Activated CD8-positive, alpha-beta memory T cell treated with anti-CD3 and anti-CD28 coated beads, Interleukin-2, amount 50 U/mL, for 24 hours (primary cell): ENCODE data around the gene RNF17.
"Not testable (repeated sequence)": the region's sequence is repeated elsewhere in the genome, so short reads cannot be mapped to it uniquely, and the experiment has no call there.

Experiments used
- DNase-seq: peaks from one replicate; pipeline ENCODE4 v3.0.0-alpha.2; 2020; ENCODE audit errors: extremely low read depth

The RNF17 gene, protein sequence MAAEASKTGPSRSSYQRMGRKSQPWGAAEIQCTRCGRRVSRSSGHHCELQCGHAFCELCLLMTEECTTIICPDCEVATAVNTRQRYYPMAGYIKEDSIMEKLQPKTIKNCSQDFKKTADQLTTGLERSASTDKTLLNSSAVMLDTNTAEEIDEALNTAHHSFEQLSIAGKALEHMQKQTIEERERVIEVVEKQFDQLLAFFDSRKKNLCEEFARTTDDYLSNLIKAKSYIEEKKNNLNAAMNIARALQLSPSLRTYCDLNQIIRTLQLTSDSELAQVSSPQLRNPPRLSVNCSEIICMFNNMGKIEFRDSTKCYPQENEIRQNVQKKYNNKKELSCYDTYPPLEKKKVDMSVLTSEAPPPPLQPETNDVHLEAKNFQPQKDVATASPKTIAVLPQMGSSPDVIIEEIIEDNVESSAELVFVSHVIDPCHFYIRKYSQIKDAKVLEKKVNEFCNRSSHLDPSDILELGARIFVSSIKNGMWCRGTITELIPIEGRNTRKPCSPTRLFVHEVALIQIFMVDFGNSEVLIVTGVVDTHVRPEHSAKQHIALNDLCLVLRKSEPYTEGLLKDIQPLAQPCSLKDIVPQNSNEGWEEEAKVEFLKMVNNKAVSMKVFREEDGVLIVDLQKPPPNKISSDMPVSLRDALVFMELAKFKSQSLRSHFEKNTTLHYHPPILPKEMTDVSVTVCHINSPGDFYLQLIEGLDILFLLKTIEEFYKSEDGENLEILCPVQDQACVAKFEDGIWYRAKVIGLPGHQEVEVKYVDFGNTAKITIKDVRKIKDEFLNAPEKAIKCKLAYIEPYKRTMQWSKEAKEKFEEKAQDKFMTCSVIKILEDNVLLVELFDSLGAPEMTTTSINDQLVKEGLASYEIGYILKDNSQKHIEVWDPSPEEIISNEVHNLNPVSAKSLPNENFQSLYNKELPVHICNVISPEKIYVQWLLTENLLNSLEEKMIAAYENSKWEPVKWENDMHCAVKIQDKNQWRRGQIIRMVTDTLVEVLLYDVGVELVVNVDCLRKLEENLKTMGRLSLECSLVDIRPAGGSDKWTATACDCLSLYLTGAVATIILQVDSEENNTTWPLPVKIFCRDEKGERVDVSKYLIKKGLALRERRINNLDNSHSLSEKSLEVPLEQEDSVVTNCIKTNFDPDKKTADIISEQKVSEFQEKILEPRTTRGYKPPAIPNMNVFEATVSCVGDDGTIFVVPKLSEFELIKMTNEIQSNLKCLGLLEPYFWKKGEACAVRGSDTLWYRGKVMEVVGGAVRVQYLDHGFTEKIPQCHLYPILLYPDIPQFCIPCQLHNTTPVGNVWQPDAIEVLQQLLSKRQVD (N-terminal part only)

DNA sequence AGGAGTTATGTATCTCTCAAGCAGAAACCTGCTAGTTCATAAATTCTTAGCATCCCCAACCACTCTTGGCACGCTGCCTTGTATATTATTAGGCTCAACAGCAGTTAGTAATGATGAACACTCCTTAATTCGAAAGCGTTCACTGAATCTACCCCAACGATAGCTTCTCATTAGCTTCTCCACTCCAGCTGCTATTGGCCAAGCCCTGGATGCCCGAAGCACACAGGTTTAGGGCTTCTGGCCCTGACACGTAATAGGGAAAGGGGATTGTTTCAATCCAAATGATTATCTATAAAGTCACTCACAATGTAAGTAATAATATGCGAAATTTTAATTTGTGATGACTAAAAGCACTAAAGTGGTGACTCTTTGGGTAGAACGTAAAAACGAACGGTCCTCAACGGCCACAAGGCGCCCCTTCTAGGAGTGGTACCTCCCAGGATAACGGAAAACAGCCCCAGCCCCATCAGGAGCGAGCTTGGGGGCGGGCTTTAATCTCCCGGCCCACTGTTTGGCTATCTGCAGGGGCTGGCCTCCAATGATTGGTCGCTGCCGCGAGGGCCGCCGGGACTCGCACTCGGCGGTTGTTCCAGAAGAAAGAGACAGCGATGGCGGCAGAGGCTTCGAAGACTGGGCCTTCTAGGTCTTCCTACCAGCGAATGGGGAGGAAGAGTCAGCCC is at the start of gene RNF17:
Gene RNF17, plus strand, starts transcription at position 574 of the 680 bp plus-strand sequence. Its CDS starts 35 bp downstream, at position 609.
- no peak for DNase-seq

DNA sequence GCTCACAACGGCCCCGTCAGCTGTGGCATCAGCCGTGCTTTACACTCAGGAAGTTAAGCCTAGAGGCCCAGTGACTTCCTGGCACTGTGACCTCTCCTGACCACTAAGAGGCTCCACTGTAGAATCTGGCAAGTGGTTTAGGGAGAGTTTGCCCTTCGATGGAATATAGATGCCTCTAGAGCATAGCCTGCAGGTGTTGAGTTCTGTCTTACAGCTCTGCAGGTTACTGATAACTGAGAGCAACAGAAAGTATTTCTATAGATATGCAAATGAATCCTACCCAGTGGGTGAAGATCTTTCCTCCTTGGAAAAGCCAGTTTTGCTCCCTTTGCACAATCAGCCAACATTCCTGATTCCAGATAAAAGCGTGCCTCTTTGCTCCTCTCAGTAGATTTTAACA is 48.0 kb upstream of the RNF17 start:
- no peak for DNase-seq

DNA sequence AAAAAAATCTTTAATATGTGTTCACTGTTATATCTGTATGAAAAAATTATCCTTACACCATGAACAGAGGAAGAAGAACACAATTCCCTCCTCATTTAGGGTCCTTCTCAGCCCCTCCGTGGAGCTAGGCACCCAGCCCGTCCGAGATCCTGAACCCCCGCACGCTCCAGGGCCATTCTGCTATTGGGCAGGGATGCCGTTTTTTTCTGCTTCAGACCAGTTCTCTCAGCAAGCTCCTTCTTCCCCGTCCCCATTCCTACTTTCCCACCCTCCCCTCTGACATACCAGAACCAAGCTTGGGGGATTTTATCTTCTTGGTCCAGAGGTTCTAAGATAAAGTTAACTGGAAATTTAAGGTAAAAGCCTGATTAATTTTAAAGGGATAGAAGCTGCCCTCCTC is 47.5 kb upstream of the RNF17 start:
- DNase-seq: no peak

DNA sequence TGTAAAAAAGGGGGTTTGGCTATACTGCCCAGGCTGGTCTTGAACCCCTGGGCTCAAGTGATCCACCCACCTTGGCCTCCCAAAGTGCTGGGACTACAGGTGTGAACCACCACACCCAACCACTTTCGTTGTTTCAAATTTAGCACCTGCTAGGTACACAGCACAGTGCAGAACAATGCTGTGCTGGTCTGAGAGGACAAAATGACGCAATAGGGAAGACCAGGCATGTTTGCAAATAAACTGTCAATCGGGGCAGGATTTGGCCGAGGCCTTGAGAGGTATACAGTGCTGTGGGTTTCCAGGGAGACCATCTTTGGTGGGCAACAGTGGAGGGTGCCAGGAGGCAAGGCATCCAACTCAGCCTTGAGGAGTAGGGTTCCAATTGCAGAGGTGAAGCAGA is 46.8 kb upstream of the RNF17 start:
- DNase-seq: no peak

DNA sequence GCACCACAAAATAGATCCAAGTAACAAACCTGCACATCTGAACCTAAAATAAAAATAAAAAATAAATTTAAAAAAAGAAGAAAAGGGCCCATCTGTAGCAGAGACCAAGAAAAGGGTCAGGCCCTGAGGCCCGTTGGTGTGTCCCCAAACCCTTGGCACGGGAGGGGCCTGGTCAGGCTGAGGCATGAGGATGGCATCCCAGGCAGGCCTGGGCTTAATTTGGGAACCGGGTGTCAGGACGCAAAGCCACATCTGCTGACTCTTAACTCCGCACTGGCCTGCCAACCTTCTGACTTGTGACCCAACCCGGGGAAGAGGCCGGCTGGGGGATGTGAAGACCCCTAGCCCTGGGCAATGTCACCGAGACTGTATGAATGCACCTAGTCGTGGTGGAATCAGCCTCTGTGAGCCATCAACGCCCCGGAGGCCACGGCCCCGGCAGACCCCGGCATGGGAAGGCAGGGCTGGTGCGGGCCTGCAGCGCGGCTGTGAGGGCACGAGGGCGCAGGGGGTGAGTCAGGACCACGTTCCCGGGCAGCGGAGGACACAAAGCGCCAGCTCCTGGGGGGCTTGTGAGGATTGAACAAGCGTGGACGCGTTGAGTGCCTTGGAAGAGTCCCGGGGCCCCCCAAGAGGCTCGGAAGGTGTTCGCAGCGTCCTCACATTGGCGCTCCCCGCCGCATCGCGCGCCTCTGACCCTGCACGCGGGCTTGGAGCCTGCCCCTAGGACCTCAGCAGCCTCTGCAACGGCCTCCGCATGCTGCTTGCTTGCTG is 45.6 kb upstream of the RNF17 start:
- no peak for DNase-seq

DNA sequence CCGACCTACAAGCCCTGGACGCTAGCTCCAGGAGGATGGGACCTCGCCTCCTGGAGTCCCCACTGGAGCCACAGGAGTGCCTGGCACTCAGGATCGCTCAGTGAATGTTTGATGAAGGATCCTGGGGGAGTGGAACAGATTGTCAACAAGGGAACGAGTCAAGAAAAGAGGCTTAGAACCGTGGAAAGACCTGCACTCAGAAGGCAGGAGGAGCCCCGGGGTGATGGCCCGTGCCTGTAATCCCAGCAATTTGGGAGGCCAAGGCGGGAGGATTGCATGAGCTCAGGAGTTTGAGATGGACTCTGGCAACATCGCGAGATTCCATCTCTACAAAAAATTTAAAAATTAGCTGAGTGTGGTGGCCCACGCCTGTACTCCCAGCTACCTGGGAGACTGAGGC is 44.8 kb upstream of the RNF17 start:
- no peak for DNase-seq

DNA sequence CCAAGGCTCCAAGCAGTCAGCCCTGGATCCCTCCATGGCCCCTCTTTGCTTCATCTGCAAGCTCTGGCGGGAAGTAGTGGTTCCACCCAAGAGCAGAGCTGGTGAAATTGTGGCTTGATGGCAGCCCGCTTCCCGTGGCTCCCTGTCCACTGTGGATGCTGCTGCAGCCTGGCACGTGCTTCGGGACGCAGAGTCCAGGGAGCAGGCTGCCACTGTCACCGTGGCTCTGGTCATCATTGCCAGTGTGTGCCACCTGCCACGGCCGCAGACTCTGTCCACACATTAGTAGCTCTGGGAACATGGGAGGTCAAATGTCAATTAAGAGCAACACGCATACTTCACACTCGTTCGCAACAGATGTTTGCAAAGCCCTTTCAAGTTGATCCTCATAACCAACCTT is 40.8 kb upstream of the RNF17 start:
- DNase-seq: no peak

DNA sequence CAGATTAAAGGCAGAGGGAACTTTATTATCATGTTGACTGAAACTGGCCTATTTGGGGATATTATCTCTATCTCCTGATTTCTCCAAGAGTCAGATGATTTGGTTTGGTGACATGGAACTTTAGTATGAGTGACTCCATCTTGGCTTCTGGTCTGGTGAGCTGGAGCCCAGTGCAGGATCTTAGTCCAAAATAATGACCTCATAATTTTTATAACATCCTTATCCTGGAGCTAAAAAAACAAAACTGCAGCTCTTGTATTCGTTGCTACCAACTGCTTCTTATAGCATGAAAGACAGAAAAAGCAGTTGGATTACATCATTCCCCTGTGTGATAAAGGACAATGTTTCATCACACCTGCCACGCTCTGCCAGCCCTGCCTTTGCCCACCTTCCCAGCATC is 39.3 kb upstream of the RNF17 start:
- no peak for DNase-seq

DNA sequence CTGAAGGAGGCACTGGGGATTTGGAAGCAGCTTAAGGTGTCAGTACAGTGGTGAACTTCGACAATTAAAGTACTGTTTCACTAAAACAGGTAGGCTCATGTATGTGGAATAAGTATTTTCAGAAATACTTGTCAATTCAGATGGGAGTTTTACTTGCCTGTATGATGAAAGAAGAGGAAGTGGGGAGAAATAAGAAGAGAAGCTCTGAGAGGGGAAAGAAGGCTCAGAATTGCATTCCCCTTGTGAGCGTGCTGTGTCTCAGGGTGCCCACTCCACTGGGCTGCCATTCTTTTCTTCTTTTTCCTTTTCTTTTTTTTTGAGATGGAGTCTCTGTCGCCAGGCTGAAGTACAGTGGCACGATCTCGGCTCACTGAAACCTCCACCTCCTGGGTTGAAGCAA is 38.6 kb upstream of the RNF17 start:
- no peak for DNase-seq

DNA sequence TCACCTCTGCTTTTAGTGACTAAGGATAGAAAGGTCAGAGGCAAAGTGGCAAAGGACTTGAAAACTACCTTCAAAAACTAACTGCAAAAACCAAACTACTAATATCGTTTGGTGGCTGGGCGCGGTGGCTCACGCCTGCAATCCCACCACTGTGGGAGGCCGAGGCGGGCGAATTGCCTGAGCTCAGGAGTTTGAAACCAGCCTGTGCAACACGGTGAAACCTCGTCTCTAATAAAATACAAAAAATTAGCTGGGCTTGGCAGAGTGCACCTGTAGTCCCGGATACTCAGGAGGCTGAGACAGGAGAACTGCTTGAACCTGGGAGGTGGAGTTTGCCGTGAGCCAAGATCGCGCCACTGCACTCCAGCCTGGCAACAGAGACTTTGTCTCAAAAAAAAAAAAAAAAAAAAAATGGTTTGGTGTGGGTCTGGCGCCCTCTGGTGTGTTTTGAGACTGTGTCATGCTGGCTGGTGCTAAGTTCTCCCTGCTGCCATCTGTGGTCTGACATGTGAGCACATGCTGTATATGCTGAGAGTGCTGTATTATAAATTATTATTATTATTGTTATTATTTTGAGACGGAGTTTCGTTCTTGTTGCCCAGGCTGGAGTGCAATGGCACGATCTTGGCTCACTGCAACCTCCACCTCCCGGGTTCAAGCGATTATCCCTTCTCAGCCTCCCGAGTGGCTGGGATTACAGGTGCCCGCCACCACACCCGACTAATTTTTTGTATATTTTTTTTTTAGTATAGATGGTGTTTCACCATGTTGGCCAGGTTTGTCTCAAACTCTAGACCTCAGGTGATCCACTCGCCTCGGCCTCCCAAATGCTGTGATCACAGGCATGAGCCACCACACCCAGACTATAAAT is 36.0 kb upstream of the RNF17 start:
- DNase-seq: peak; percentile 46

DNA sequence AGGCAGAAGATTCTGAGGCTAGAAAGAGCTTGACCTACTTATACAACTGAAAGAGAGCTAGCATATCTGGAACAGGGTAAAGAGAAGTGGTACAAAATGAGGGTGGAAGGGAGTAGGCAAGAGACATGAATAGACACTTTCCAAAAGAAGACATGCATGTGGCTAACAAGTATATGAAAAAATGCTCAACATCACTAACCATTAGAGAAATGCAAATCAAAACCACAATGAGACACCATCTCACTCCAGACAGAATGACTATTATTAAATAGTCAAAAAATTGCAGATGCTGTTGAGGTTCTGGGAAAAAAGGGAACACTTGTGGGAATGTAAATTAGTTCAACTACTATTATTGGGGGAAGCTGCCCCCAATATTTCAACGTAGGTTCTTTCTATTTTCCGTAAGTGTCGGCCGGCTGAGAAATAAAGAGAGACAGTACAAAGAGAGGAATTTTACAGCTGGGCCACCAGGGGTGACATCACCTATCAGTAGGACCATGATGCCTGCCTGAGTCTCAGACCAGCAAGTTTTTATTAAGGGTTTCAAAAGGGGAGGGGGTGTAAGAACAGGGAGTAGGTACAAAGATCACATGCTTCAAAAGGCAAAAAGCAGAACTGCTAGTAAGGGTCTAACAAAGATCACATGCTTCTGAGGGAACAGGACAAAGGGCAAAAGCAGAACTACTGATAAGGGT is 32.9 kb upstream of the RNF17 start:
- not testable (repeated sequence) for DNase-seq

DNA sequence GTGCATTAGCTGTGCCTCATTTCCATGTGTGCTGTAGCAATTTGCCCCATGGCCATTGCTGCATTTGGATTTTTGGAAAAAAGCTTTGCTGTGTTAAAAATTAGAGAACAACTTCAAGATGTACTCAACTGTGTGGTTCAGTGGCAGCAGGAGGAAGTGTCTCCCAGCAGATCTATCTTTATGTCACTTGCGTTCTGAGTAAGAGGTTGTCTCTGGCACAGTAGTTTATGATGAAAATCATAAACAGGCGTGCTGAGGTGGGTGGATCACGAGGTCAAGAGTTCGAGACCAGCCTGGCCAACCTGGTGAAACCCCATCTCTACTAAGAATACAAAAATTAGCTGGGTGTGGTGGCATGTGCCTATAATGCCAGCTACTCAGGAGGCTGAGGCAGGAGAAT is 29.0 kb upstream of the RNF17 start:
- no peak for DNase-seq

DNA sequence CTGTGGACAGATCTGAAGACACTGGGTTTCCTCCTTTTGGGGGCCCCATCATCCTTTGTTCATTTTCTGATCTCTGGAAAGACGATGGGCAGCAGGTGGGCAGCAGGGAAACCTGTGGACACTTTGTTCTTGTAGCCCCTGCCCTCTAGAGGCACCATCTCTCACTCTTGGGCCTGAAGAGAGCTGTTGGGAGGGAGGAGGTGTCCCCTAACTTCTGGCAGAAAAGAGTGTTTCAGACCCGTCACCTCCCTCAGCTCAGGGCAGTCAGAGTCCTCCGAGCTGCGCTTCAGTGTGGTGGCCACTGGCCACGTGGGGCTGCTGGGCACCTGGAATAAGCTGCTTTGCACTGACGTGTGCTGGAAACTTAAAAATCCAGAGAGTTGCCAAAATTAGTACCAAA is 26.9 kb upstream of the RNF17 start:
- no peak for DNase-seq

DNA sequence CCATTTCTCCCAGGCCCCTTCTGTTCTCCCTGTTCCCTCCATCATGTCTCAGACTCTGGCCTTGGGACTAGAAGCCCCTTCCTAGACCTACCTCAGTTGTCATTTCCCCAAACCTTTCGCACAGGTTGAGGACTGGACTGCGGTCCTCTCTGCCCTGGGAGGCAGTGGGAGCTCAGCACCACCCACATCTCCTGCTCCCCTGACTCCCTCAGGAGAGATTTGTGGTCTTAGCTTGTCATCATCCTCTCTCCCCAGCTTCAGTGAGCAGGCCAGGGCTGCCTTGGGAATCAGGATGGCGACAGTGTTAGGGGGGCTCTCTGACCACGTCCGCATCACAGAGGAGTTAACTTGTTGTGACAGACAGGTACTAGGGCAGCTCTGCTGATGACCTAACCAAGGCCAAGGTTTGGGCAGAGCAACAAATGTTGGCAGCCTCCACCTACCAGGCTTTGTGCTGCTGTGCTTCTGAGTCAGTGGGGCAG is 25.6 kb upstream of the RNF17 start:
- no peak for DNase-seq

DNA sequence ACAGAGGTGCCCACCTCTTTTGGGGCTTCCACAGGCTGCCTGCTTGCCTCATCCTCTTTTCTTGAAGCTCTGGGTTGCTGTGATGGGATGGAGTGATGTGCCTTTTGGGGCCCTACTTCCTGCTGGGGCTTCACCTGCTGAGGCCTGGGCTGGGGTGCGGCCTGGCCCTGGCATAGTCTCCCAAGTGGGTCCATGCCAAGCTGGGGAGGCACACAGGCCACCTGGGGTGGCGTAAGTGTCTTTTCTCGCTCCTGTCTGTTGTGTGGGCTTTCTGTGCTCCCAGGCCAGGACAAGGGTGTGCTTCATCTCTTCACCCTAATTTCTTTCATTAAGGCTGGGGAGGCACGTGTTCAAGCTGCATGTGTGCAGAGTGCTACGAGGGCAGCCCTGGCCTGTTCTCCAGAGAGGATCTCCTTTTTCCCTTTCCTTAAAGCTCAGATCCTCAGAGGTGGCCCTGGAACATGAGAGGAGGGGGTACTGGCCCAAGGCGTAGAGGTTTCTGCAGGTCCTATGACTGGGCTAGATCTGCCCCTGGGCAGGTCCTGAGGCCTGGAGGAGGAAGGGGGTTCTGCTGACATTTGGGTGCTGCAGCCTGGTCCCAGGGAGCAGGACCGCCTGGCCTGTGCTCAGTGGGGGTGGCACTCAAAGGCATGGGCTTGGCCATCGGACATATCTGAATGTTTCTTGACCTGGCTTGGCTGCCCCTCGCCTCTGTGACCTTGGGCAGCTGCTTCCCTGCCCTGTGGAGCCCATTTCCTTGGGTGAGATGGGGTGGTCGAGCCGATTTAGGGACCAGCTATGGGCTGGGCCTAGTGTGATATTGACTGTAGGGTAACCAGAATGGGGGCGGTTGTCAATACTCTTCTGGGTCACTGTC is 23.7 kb upstream of the RNF17 start:
- no peak for DNase-seq

DNA sequence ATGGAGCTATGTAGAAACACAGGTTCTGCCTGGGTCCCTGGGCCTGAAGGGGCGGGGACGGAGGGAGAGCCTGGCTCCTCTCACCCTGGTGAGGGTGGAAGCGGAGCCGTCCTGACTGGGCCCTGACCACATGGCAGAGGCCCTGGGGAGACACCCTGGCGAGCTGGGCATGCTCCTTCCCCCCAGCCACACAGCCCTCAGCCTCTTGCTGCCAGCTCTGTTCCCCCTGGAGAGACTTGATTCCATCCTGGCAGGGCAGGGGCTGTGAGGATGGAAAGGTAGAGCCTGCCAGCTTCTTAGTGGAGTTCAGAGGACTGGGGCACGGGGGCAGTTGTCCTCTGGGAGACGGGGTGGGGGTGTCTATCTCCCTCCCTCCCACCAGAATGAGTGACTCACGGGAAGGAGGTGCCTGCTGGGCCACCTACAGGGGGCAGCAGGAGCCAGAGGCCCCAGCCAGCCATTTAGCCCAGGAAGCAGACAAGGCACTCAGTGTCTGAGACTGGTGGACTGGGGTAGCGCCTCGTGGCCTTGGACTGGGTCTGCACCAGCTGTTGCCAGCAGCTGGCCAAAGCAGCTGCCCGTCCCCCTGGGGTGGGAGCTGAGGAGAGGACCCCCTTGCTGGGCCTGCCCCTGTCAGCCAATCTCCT is 22.8 kb upstream of the RNF17 start:
- no peak for DNase-seq

DNA sequence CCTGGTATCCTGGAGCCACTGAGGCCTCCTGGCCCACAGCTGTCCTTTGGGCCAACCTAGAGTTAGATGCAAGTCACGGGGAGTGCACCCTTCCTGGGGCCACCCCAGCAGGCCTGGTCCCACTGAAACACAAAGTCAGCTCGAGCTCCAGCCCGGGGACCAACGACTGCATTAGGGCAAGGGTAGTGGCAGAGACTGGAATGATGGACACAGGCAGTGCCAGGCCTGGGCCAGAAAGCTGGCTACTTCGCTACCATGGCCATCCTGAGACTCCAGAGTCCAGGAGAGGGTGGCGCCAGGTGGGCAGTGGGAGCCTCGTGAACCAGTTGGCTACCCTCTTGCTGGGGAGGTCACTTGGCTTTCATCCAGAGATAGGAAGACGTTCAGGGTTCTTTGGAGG is 22.2 kb upstream of the RNF17 start:
- DNase-seq: no peak
